Fibroblast of mammary gland (primary cell): ENCODE measurements around the gene VMP1.
A peak's percentile ranks its signal among the peaks of the same experiment; 100 is the strongest.

ENCODE experiments used
- DNase-seq: peaks from one replicate; pipeline ENCODE4 v3.0.0-alpha.2; 2010; ENCODE audit warnings: low read depth
- H3K4me3 ChIP-seq: 2 replicates; pipeline ENCODE4 v1.5.1; 2011; ENCODE audit warnings: low read depth, mild to moderate bottlenecking, low read length, moderate library complexity; ENCODE audit not compliant: control insufficient read depth
- CTCF ChIP-seq: conservative IDR thresholded peaks from 2 replicates; pipeline ENCODE4 v1.5.1; 2011; ENCODE audit warnings: low read depth, low read length, inconsistent platforms; ENCODE audit not compliant: control insufficient read depth, insufficient read depth

Gene VMP1

GRCh38 chr17:59874376-59874775 lies 166.9 kb downstream of the VMP1 start:
- DNase-seq = no peak
- TF ChIP-seq CTCF = no peak
- H3K4me3 ChIP-seq = no peak overlapping the region

GRCh38 chr17:59876107-59876506 lies 168.7 kb downstream of the VMP1 start:
- DNase-seq = peak; percentile 38
- no peak overlapping the region for H3K4me3 ChIP-seq
- TF ChIP-seq CTCF = no peak

- TF ChIP-seq CTCF = no peak
- no peak for DNase-seq
- H3K4me3 ChIP-seq = no peak overlapping the region
Observed at GRCh38 chr17:59877965-59878364, 170.5 kb downstream of the VMP1 start.

GRCh38 chr17:59878624-59879023 lies 171.2 kb downstream of the VMP1 start:
- no peak overlapping the region for H3K4me3 ChIP-seq
- no peak for DNase-seq
- no peak for TF ChIP-seq CTCF

GRCh38 chr17:59884861-59885260 lies 177.4 kb downstream of the VMP1 start:
- no peak overlapping the region for H3K4me3 ChIP-seq
- no peak for DNase-seq
- TF ChIP-seq CTCF = no peak

GRCh38 chr17:59888145-59888750 lies 180.8 kb downstream of the VMP1 start:
- DNase-seq = no peak
- no peak overlapping the region for H3K4me3 ChIP-seq
- TF ChIP-seq CTCF = no peak

- no peak overlapping the region for H3K4me3 ChIP-seq
- peak; percentile 56 for DNase-seq
- TF ChIP-seq CTCF = no peak
Observed at GRCh38 chr17:59890720-59891119, 183.3 kb downstream of the VMP1 start.
